ENCODE measurements around the gene DXO. TPM values are rescaled to one million over a fixed set of nuclear protein-coding genes. Genes with fewer than 3 reads are reported as not detected.
"Not testable (repeated sequence)": the region's sequence is repeated elsewhere in the genome, so short reads cannot be mapped to it uniquely, and the experiment has no call there.

DXO gene
- total RNA-seq, 1 donor from 2014 or later: 15.7 TPM

- intact Hi-C loops (cut with micrococcal nuclease): no loop called here
- Mint-ChIP-seq H3K4me1 (ENCODE audit: low read depth) (peaks cover 5% of the 10 kb centered on the region), H3K27me3 (ENCODE audit: low read depth) (peaks cover 7% of the 10 kb centered on the region), H3K4me3 (ENCODE audit: low read depth) (no peak overlapping the region), H3K27ac (no peak overlapping the region), H3K9me3 (no peaks in the 10 kb centered on the region), H3K36me3 (ENCODE audit: low read depth) (peaks cover under 1% of the 10 kb centered on the region)
- no peak for DNase-seq (ENCODE audit: low spot score)
These were observed 24.8 kb downstream of the DXO start for GRCh38 chr6:31947070-31947675.

- no peaks in the 10 kb centered on the region for H3K9me3 Mint-ChIP-seq
- intact Hi-C loops (cut with micrococcal nuclease): no loop called here
- no peak overlapping the region for H3K4me3 Mint-ChIP-seq (ENCODE audit: low read depth)
- no peak overlapping the region for H3K27ac Mint-ChIP-seq
- H3K4me1 Mint-ChIP-seq (ENCODE audit: low read depth): peaks cover 5% of the 10 kb centered on the region
- no peaks in the 10 kb centered on the region for H3K36me3 Mint-ChIP-seq (ENCODE audit: low read depth)
- no peak for DNase-seq (ENCODE audit: low spot score)
- H3K27me3 Mint-ChIP-seq (ENCODE audit: low read depth): peaks cover 7% of the 10 kb centered on the region
These were observed 25.5 kb downstream of the DXO start for GRCh38 chr6:31946370-31946885.

- H3K4me3 Mint-ChIP-seq (ENCODE audit: low read depth): no peak within 1 kb of the TSS
- H3K27ac Mint-ChIP-seq: no peak within 1 kb of the TSS
- peaks cover 7% of the 10 kb centered on the region for H3K27me3 Mint-ChIP-seq (ENCODE audit: low read depth)
- H3K4me1 Mint-ChIP-seq (ENCODE audit: low read depth): peaks cover 5% of the 10 kb centered on the region
- H3K9me3 Mint-ChIP-seq: no peaks in the 10 kb centered on the region
- H3K36me3 Mint-ChIP-seq (ENCODE audit: low read depth): no peaks in the 10 kb centered on the region
- intact Hi-C loops (cut with micrococcal nuclease): no loop called here
- no peak for DNase-seq (ENCODE audit: low spot score)
These were observed 26.2 kb downstream of the DXO start, which contains the start of gene CFB for GRCh38 chr6:31945507-31946369. Gene CFB, plus strand, starts transcription at chr6:31946095. Its CDS starts 127 bp downstream, at chr6:31946222.

- Mint-ChIP-seq H3K27me3 (ENCODE audit: low read depth) (peaks cover 7% of the 10 kb centered on the region), H3K27ac (no peak overlapping the region), H3K36me3 (ENCODE audit: low read depth) (no peaks in the 10 kb centered on the region), H3K4me1 (ENCODE audit: low read depth) (peaks cover 5% of the 10 kb centered on the region), H3K4me3 (ENCODE audit: low read depth) (no peak overlapping the region), H3K9me3 (no peaks in the 10 kb centered on the region)
- intact Hi-C loops (cut with micrococcal nuclease): no loop called here
- no peak for DNase-seq (ENCODE audit: low spot score)
These were observed 26.8 kb downstream of the DXO start for GRCh38 chr6:31945154-31945506.

GRCh38 chr6:31943742-31944141, 28.2 kb downstream of the DXO start:
- intact Hi-C loops (cut with micrococcal nuclease): no loop called here
- no peaks in the 10 kb centered on the region for H3K36me3 Mint-ChIP-seq (ENCODE audit: low read depth)

DNA sequence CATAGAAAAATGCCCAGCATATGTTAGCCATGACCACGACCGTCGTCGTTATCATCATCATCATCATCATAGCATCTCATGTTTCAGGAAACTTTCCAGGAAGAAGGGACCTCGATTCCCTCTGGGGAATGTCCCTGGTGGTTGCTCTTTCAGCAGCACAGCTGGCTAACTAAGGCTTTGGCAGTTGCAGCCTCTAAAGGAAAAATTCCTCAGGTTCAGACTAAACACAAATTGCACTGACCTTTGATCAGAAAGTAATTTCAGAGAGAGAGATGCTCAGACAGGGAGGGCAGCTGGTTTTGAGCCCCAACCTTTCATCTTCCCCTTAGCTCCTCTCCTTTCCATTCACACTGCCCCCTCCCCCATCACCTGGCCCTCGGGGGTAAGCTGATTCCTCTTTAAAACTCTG, 31.7 kb downstream of the DXO start:
- no peak overlapping the region for H3K27ac Mint-ChIP-seq

More at GRCh38 chr6:31943742-31944141, 28.2 kb downstream of the DXO start:
- DNase-seq (ENCODE audit: low spot score): no peak
- H3K4me1 Mint-ChIP-seq (ENCODE audit: low read depth): peaks cover 5% of the 10 kb centered on the region
- H3K27ac Mint-ChIP-seq: no peak overlapping the region
- H3K9me3 Mint-ChIP-seq: no peaks in the 10 kb centered on the region
- peaks cover 7% of the 10 kb centered on the region for H3K27me3 Mint-ChIP-seq (ENCODE audit: low read depth)
- no peak overlapping the region for H3K4me3 Mint-ChIP-seq (ENCODE audit: low read depth)

GRCh38 chr6:31935823-31936222, 36.1 kb downstream of the DXO start:
- Mint-ChIP-seq H3K36me3 (ENCODE audit: low read depth) (no peaks in the 10 kb centered on the region), H3K4me3 (ENCODE audit: low read depth) (no peak overlapping the region), H3K9me3 (no peaks in the 10 kb centered on the region), H3K27me3 (ENCODE audit: low read depth) (no peaks in the 10 kb centered on the region), H3K4me1 (ENCODE audit: low read depth) (no peaks in the 10 kb centered on the region), H3K27ac (no peak overlapping the region)
- no peak for DNase-seq (ENCODE audit: low spot score)
- intact Hi-C loops (cut with micrococcal nuclease): no loop called here

More for the DNA sequence above, 31.7 kb downstream of the DXO start:
- H3K9me3 Mint-ChIP-seq: no peaks in the 10 kb centered on the region
- no peak for DNase-seq (ENCODE audit: low spot score)
- intact Hi-C loops (cut with micrococcal nuclease): no loop called here
- no peak overlapping the region for H3K4me3 Mint-ChIP-seq (ENCODE audit: low read depth)
- no peaks in the 10 kb centered on the region for H3K4me1 Mint-ChIP-seq (ENCODE audit: low read depth)
- no peaks in the 10 kb centered on the region for H3K36me3 Mint-ChIP-seq (ENCODE audit: low read depth)
- H3K27me3 Mint-ChIP-seq (ENCODE audit: low read depth): peaks cover 7% of the 10 kb centered on the region

- Mint-ChIP-seq H3K4me3 (ENCODE audit: low read depth) (no peak overlapping the region), H3K36me3 (ENCODE audit: low read depth) (no peaks in the 10 kb centered on the region), H3K27me3 (ENCODE audit: low read depth) (no peaks in the 10 kb centered on the region), H3K9me3 (no peaks in the 10 kb centered on the region), H3K27ac (no peak overlapping the region), H3K4me1 (ENCODE audit: low read depth) (no peaks in the 10 kb centered on the region)
- intact Hi-C loops (cut with micrococcal nuclease): no loop called here
- no peak for DNase-seq (ENCODE audit: low spot score)
These were observed 36.9 kb downstream of the DXO start for GRCh38 chr6:31935021-31935420.

DNA sequence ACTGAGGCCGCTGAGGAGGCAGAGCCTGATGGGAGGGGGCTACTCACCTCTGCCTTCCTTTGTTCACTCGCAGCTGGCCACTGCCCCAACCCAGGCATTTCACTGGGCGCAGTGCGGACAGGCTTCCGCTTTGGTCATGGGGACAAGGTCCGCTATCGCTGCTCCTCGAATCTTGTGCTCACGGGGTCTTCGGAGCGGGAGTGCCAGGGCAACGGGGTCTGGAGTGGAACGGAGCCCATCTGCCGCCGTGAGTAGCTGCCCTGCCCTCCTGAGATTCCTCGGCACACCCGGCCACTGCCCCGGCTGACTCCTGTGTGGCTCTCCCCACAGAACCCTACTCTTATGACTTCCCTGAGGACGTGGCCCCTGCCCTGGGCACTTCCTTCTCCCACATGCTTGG, 38.4 kb downstream of the DXO start:
- H3K27ac Mint-ChIP-seq: no peak overlapping the region
- H3K9me3 Mint-ChIP-seq: no peaks in the 10 kb centered on the region
- H3K36me3 Mint-ChIP-seq (ENCODE audit: low read depth): no peaks in the 10 kb centered on the region
- H3K27me3 Mint-ChIP-seq (ENCODE audit: low read depth): no peaks in the 10 kb centered on the region
- no peak for DNase-seq (ENCODE audit: low spot score)
- H3K4me3 Mint-ChIP-seq (ENCODE audit: low read depth): no peak overlapping the region
- no peaks in the 10 kb centered on the region for H3K4me1 Mint-ChIP-seq (ENCODE audit: low read depth)
- intact Hi-C loops (cut with micrococcal nuclease): no loop called here

- H3K36me3 Mint-ChIP-seq (ENCODE audit: low read depth); DNase-seq (ENCODE audit: low spot score); intact Hi-C loops (cut with micrococcal nuclease); H3K4me1 Mint-ChIP-seq (ENCODE audit: low read depth); H3K9me3 Mint-ChIP-seq; H3K27ac Mint-ChIP-seq; H3K4me3 Mint-ChIP-seq (ENCODE audit: low read depth); H3K27me3 Mint-ChIP-seq (ENCODE audit: low read depth): not testable (repeated sequence)
These were observed 39.8 kb downstream of the DXO start for GRCh38 chr6:31932137-31932536.

DNA sequence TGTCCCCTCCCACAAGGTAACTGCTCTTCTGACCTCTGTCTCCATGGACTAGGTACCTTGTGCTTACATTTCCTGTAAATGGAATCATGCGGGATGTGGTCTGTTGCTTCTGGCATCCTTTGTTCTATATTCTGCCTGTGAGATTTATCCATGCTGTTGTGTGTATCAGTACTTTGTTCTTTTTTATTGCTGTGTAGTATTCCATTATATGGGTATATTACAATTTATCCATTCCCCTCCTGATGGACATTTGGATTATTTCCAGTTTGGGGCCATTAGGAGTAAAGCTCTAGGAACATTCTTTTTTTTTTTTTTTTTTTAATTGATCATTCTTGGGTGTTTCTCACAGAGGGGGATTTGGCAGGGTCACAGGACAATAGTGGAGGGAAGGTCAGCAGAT, 41.0 kb downstream of the DXO start:
- H3K36me3 Mint-ChIP-seq (ENCODE audit: low read depth): no peaks in the 10 kb centered on the region
- no peak overlapping the region for H3K4me3 Mint-ChIP-seq (ENCODE audit: low read depth)
- intact Hi-C loops (cut with micrococcal nuclease): no loop called here
- no peak for DNase-seq (ENCODE audit: low spot score)
- H3K4me1 Mint-ChIP-seq (ENCODE audit: low read depth): no peaks in the 10 kb centered on the region
- peaks cover 3% of the 10 kb centered on the region for H3K27me3 Mint-ChIP-seq (ENCODE audit: low read depth)
- H3K27ac Mint-ChIP-seq: no peak overlapping the region
- no peaks in the 10 kb centered on the region for H3K9me3 Mint-ChIP-seq

DNA sequence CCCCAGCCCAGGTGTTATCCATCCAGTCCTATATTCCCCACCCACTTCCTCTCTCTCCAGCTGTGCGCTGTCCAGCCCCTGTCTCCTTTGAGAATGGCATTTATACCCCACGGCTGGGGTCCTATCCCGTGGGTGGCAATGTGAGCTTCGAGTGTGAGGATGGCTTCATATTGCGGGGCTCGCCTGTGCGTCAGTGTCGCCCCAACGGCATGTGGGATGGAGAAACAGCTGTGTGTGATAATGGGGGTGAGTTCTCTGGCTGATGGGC, 43.3 kb downstream of the DXO start:
- H3K27ac Mint-ChIP-seq: no peak overlapping the region
- no peaks in the 10 kb centered on the region for H3K9me3 Mint-ChIP-seq
- intact Hi-C loops (cut with micrococcal nuclease): no loop called here
- peaks cover 3% of the 10 kb centered on the region for H3K27me3 Mint-ChIP-seq (ENCODE audit: low read depth)
- H3K4me3 Mint-ChIP-seq (ENCODE audit: low read depth): no peak overlapping the region
- no peaks in the 10 kb centered on the region for H3K4me1 Mint-ChIP-seq (ENCODE audit: low read depth)
- DNase-seq (ENCODE audit: low spot score): no peak
- H3K36me3 Mint-ChIP-seq (ENCODE audit: low read depth): no peaks in the 10 kb centered on the region

GRCh38 chr6:31927863-31928671, 43.9 kb downstream of the DXO start:
- Mint-ChIP-seq H3K36me3 (ENCODE audit: low read depth) (no peaks in the 10 kb centered on the region), H3K4me3 (ENCODE audit: low read depth) (no peak overlapping the region), H3K9me3 (no peaks in the 10 kb centered on the region), H3K27me3 (ENCODE audit: low read depth) (peaks cover 3% of the 10 kb centered on the region), H3K27ac (no peak overlapping the region), H3K4me1 (ENCODE audit: low read depth) (no peaks in the 10 kb centered on the region)
- intact Hi-C loops (cut with micrococcal nuclease): no loop called here
- DNase-seq (ENCODE audit: low spot score): no peak
